Measurements from ENCODE around the gene IL4. TPM values are rescaled to one million over a fixed set of nuclear protein-coding genes. Genes with fewer than 3 reads are reported as not detected.

IL4 gene
- total RNA-seq, 4 donors from 2014 or later, result not detected

DNA sequence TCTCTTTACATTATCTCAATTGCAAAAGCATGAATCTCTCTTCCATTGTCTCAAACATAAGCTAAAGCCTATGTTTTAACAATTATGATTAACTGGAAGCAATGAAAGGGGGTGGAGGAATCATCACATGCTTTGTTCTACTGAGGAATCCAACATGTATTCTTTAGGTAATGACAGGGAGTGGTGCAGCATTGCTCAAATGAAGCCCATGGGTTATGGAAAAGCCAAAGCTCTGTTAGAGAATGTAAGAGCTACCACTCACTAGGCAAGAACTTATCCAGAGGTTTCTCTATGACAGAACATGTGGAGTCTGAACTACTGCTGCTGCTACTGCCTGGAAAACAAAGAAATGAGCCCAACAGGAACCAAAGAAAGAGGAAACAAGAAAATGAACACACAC is 34.9 kb downstream of the IL4 start:
- no peaks in the 10 kb centered on the region for H3K27me3 ChIP-seq
- no peak for TF ChIP-seq CTCF (IDR thresholded peaks at IDR 0.05)
- no peak for TF ChIP-seq EP300 (IDR thresholded peaks at IDR 0.05)
- no peak for TF ChIP-seq POLR2A (IDR thresholded peaks at IDR 0.05; ENCODE audit: low read depth)
- no peak for TF ChIP-seq POLR2AphosphoS5 (IDR thresholded peaks at IDR 0.05)
- no peak for DNase-seq (ENCODE audit: extremely low spot score)
- H3K36me3 ChIP-seq, result peaks cover 0 to 17% (median 6%) of the 10 kb centered on the region in 4 donors
- intact Hi-C loops (cut with DNase I), result no loop called here
- H3K27ac ChIP-seq (replicated peaks in 1 of 4), result no peak overlapping the region
- H3K4me3 ChIP-seq, result no peak overlapping the region
- no peaks in the 10 kb centered on the region for H3K4me1 ChIP-seq
- no peaks in the 10 kb centered on the region for H3K9me3 ChIP-seq

DNA sequence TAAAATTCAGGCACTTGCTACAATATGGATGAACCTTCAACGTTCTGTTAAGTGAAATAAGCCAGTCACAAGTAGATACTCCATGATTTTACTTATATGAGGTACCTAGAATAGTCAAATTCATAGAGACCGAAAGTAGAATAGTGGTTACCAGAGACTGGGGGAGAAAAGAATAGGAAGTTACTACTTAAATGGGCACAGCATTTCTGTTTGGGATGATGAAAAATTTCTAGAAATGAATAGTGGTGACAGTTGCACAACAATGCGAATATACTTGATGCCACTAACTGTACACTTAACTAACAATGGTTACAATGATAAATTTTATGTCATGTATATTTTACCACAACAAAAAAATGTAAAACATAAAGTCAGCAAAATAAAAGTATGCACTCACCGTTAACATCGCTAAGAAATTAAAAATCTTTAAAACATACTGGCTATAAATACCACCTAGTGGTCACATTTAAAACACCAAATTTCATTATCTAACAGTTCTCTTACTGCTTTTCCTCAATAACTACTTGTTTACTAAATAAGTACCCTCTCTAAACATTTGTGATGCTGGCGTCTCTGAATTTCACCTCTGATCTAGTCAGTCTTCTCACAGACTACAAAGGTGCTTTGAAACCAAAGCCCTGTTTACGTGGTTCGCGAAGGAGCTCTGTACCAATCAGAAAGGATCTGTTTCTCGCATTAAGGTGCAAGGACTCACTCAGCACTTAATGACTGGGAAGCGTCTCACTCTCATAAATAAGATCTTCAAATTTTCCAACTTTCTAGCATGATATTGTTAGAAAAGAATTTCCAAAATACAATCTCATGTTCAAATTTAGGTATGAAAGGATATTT is 40.9 kb downstream of the IL4 start:
- no peak for DNase-seq (ENCODE audit: extremely low spot score)
- Histone ChIP-seq H3K27me3 (no peaks in the 10 kb centered on the region), H3K27ac (replicated peaks in 1 of 4) (no peak overlapping the region), H3K4me1 (peaks cover 0 to 8% (median 4%) of the 10 kb centered on the region in 4 donors), H3K4me3 (no peak overlapping the region), H3K36me3 (peaks cover under 1 to 15% (median 5%) of the 10 kb centered on the region in 4 donors), H3K9me3 (no peaks in the 10 kb centered on the region)
- WGBS, result 69% methylated on average over 11 of the region's 11 CpGs
- intact Hi-C loops (cut with DNase I), result no loop called here
- TF ChIP-seq POLR2A (IDR thresholded peaks at IDR 0.05; ENCODE audit: low read depth) (no peak), CTCF (IDR thresholded peaks at IDR 0.05) (peak; percentile 20 to 46 (median 38)), EP300 (IDR thresholded peaks at IDR 0.05) (no peak), POLR2AphosphoS5 (IDR thresholded peaks at IDR 0.05) (no peak)

DNA sequence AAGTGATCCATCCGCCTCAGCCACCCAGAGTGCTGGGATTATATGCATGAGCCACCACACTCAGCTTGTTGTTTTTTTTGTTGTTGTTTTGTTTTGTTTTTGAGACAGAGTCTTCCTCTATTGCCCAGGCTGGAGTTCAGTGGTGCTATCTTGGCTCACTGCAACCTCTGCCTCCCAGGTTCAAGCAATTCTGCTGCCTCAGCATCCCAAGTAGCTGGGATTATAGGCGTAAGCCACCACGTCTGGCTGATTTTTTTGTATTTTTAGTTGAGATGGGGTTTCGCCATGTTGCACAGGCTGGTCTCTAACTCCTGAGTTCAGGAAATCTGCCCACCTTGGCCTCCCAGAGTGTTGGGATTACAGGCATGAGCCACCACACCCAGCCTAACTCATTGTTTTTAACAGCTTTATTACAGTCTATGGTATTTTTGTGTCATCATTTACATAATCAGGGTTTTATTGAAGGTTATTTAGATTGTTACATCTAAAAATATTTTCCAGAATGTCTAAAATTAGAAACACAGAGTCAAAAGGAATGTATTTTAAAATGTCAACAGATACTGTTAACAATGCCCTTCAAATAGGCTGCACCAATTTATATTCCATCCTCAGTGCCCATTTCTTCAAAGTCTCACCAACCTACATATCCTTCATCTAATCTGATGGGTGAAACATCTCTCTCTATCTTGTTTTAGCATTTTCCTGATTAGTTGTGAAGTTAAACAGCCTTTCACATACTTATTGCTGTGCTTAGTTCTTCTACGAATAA is 44.9 kb downstream of the IL4 start:
- peaks cover 0 to 8% (median 4%) of the 10 kb centered on the region in 4 donors for H3K4me1 ChIP-seq
- no peak for TF ChIP-seq CTCF (IDR thresholded peaks at IDR 0.05)
- TF ChIP-seq EP300 (IDR thresholded peaks at IDR 0.05), result no peak
- no peak for TF ChIP-seq POLR2A (IDR thresholded peaks at IDR 0.05; ENCODE audit: low read depth)
- no peak for TF ChIP-seq POLR2AphosphoS5 (IDR thresholded peaks at IDR 0.05)
- no peaks in the 10 kb centered on the region for H3K9me3 ChIP-seq
- H3K27me3 ChIP-seq, result no peaks in the 10 kb centered on the region
- no peak overlapping the region for H3K27ac ChIP-seq (replicated peaks in 1 of 4)
- no peak for DNase-seq (ENCODE audit: extremely low spot score)
- H3K36me3 ChIP-seq, result peaks cover 3 to 16% (median 3%) of the 10 kb centered on the region in 4 donors
- H3K4me3 ChIP-seq, result no peak overlapping the region
- WGBS, result 97% methylated on average over 5 of the region's 5 CpGs
- intact Hi-C loops (cut with DNase I), result no loop called here

DNA sequence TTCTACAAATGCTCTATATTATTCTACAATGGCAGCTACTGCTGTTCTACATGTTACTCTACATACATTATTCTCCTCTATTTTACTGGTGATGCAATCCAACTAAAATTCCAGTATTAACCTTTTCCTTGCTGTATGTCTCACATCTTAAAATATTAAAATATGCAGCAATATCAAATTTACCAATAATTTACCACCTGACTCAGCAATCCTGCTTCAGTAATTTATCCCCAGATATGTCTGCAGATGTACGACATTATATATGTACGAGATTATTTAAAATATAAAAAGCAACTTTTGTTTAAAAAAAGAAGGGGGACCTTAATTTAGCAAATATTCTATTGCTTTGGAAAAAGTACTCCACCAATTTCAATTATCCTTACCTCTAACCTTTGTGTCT is 52.0 kb downstream of the IL4 start:
- 92% methylated on average over 2 of the region's 2 CpGs for WGBS
- TF ChIP-seq POLR2AphosphoS5 (IDR thresholded peaks at IDR 0.05) (no peak), CTCF (IDR thresholded peaks at IDR 0.05) (no peak), EP300 (IDR thresholded peaks at IDR 0.05) (no peak), POLR2A (IDR thresholded peaks at IDR 0.05; ENCODE audit: low read depth) (no peak)
- no peak for DNase-seq (ENCODE audit: extremely low spot score)
- intact Hi-C loops (cut with DNase I), result no loop called here
- H3K4me3 ChIP-seq, result no peak overlapping the region
- H3K9me3 ChIP-seq, result no peaks in the 10 kb centered on the region
- peaks cover 0 to 16% (median 0%) of the 10 kb centered on the region in 4 donors for H3K36me3 ChIP-seq
- no peaks in the 10 kb centered on the region for H3K27me3 ChIP-seq
- no peak overlapping the region for H3K27ac ChIP-seq (replicated peaks in 1 of 4)
- H3K4me1 ChIP-seq, result no peaks in the 10 kb centered on the region

Data from esophagus muscularis mucosa (tissue), 4 donors.